ENCODE data around the gene C3orf20.

The C3orf20 gene

GRCh38 chr3:14725564-14726440 lies 50.9 kb downstream of the C3orf20 start:
- no peak overlapping the region for H3K4me3 ChIP-seq (ENCODE audit: low read depth, low read length)
- TF ChIP-seq CTCF (conservative IDR thresholded peaks at IDR 0.05; ENCODE audit: low read depth, low read length) = no peak
- DNase-seq (ENCODE audit: low read depth) = peak; percentile 56

GRCh38 chr3:14726441-14726780 lies 51.5 kb downstream of the C3orf20 start:
- H3K4me3 ChIP-seq (ENCODE audit: low read depth, low read length) = no peak overlapping the region
- no peak for DNase-seq (ENCODE audit: low read depth)
- TF ChIP-seq CTCF (conservative IDR thresholded peaks at IDR 0.05; ENCODE audit: low read depth, low read length) = no peak

- no peak for TF ChIP-seq CTCF (conservative IDR thresholded peaks at IDR 0.05; ENCODE audit: low read depth, low read length)
- no peak for DNase-seq (ENCODE audit: low read depth)
- H3K4me3 ChIP-seq (ENCODE audit: low read depth, low read length) = no peak overlapping the region
These were observed 53.2 kb downstream of the C3orf20 start for GRCh38 chr3:14728113-14728512.

GRCh38 chr3:14730703-14731382 lies 55.9 kb downstream of the C3orf20 start:
- no peak for DNase-seq (ENCODE audit: low read depth)
- no peak overlapping the region for H3K4me3 ChIP-seq (ENCODE audit: low read depth, low read length)
- no peak for TF ChIP-seq CTCF (conservative IDR thresholded peaks at IDR 0.05; ENCODE audit: low read depth, low read length)

- DNase-seq (ENCODE audit: low read depth) = no peak
- no peak overlapping the region for H3K4me3 ChIP-seq (ENCODE audit: low read depth, low read length)
- no peak for TF ChIP-seq CTCF (conservative IDR thresholded peaks at IDR 0.05; ENCODE audit: low read depth, low read length)
These were observed 66.0 kb downstream of the C3orf20 start for GRCh38 chr3:14740983-14741382.

- H3K4me3 ChIP-seq (ENCODE audit: low read depth, low read length) = no peak overlapping the region
- TF ChIP-seq CTCF (conservative IDR thresholded peaks at IDR 0.05; ENCODE audit: low read depth, low read length) = no peak
- DNase-seq (ENCODE audit: low read depth) = no peak
These were observed 66.6 kb downstream of the C3orf20 start for GRCh38 chr3:14741510-14741909.

Data from choroid plexus epithelial cell (primary cell).